CD4-positive, alpha-beta memory T cell (primary cell): ENCODE measurements around the gene AFAP1L1. TPM values are rescaled to one million over a fixed set of nuclear protein-coding genes. Genes with fewer than 3 reads are reported as not detected.

Source experiments
- CTCF ChIA-PET: fragments of 350-600 bp; sonication (Branson Sonifier 250); formaldehyde crosslinking; loops from one replicate; lab custom pipeline; 2021; ENCODE audit warnings: inconsistent platforms; ENCODE audit not compliant: partially characterized antibody; lab: Charles Lee
- POLR2A ChIA-PET: fragments of 350-600 bp; sonication (Branson Sonifier 250); formaldehyde crosslinking; loops from one replicate; lab custom pipeline; 2021; ENCODE audit not compliant: partially characterized antibody; lab: Charles Lee
- DNase-seq, 5 donors: peaks; one replicate each; pipeline versions ENCODE4 v3.0.0 to v3.0.0-alpha.2; 2020 to 2022; ENCODE audit warnings: mixed read lengths in 1 of 5
- H3K27ac ChIP-seq: one replicate; pipeline ENCODE4 v1.7.0; 2013; ENCODE audit warnings: low read depth, low read length
- H3K27me3 ChIP-seq: 2 replicates; pipeline ENCODE4 v1.7.0; 2013; ENCODE audit warnings: mild to moderate bottlenecking, low read length, moderate library complexity; ENCODE audit not compliant: insufficient read depth
- H3K36me3 ChIP-seq: 2 replicates; pipeline ENCODE4 v1.7.0; 2013; ENCODE audit warnings: mild to moderate bottlenecking, low read length, moderate library complexity; ENCODE audit not compliant: insufficient read depth
- H3K4me1 ChIP-seq: 2 replicates; pipeline ENCODE4 v1.7.0; 2013; ENCODE audit warnings: mild to moderate bottlenecking, low read length, moderate library complexity; ENCODE audit not compliant: insufficient read depth
- H3K4me3 ChIP-seq, 2 donors: one replicate each; pipeline ENCODE4 v1.7.0; 2013; ENCODE audit warnings: low read length in 2 of 2, mild to moderate bottlenecking in 1 of 2
- H3K9me3 ChIP-seq, 2 donors: one replicate each; pipeline ENCODE4 v1.7.0; 2013; ENCODE audit warnings: low read length in 2 of 2, control low read depth in 1 of 2; ENCODE audit not compliant: control insufficient read depth in 1 of 2
- H3K27ac Mint-ChIP-seq, 7 donors: one replicate each; pipeline ENCODE4 v1.8.0; 2020 to 2021; ENCODE audit warnings: mixed read lengths in 7 of 7, mild to moderate bottlenecking in 6 of 7, inconsistent platforms in 3 of 7, moderate library complexity in 3 of 7
- H3K27me3 Mint-ChIP-seq, 2 donors: one replicate each; pipeline ENCODE4 v1.8.0; 2020 to 2021; ENCODE audit warnings: mixed read lengths in 2 of 2
- H3K36me3 Mint-ChIP-seq, 2 donors: one replicate each; pipeline ENCODE4 v1.8.0; 2020 to 2021; ENCODE audit warnings: mixed read lengths in 2 of 2, inconsistent platforms in 1 of 2, mild to moderate bottlenecking in 1 of 2
- H3K4me1 Mint-ChIP-seq, 4 donors: one replicate each; pipeline ENCODE4 v1.8.0; 2020 to 2021; ENCODE audit warnings: mixed read lengths in 4 of 4, mild to moderate bottlenecking in 1 of 4
- H3K4me3 Mint-ChIP-seq, 8 donors: one replicate each; pipeline ENCODE4 v1.8.0; 2020 to 2021; ENCODE audit warnings: mixed read lengths in 8 of 8, mild to moderate bottlenecking in 7 of 8, moderate library complexity in 6 of 8, inconsistent platforms in 3 of 8
- H3K9me3 Mint-ChIP-seq, 8 donors: one replicate each; pipeline ENCODE4 v1.8.0; 2020 to 2021; ENCODE audit warnings: mixed read lengths in 8 of 8, mild to moderate bottlenecking in 5 of 8, inconsistent platforms in 3 of 8, moderate library complexity in 1 of 8
- intact Hi-C: fragments of 100-400 bp; cut with micrococcal nuclease; formaldehyde crosslinking; loops from one replicate; pipeline ENCODE4 v1.15.1; 2023
- polyA plus RNA-seq, 2 donors: library from polyadenylated mRNA; unstranded; fragments of 300-500 nt; fragmentation: Illumina TruSeq; gene quantifications; one replicate each; pipeline ENCODE4 v1.2.3, GENCODE V29; 2021
- total RNA-seq, 2 experiments: library from RNA; stranded (reverse); gene quantifications; one replicate each; pipeline ENCODE4 v1.2.3, GENCODE V29; 2021

AFAP1L1 gene
- total and polyA plus RNA-seq, 4 experiments from 2014 or later, result not detected

DNA sequence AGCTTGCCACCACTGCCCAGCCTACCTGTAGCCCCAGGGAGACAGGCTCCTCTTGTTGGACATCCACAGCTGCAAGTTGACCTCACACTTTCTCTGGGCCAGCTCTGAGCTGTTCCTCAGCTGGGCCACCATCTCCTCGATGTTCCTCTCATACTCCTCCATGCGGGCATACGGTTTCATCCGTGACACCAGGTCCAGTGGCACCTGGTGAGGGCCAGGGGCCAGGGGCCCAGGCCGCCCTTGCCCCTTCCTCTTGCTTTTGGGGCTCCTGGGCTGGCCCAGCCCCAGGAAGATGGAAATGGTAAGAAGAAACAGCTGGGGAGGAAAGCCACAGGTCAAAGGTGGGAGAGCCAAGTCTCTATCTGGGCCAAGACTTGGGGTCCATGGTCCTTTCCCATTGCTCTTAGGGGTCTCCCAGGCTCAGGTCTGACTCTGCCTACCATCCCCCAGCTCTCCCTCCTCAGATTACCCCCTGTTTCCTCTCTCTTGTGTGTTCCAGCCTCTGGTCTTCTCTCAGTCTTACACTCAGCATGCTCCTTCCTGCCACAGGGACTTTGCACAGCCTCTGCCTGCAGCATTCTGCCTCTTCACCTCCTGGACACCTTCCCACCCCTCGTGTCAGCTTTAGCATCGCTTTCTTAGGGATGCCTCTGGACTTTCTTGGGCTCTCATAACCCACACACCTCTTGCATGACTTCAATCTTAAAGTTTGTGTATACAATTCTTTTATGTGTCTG, 105.2 kb downstream of the AFAP1L1 start:
- H3K9me3 Mint-ChIP-seq, result no peaks in the 10 kb centered on the region
- no peaks in the 10 kb centered on the region for H3K36me3 ChIP-seq
- peaks cover 0 to 2% (median under 1%) of the 10 kb centered on the region in 4 donors for H3K4me1 Mint-ChIP-seq
- peaks cover 0 to 4% of the 10 kb centered on the region in 2 donors for H3K36me3 Mint-ChIP-seq
- no peak overlapping the region for H3K4me3 ChIP-seq
- no peaks in the 10 kb centered on the region for H3K27me3 ChIP-seq
- no peak for DNase-seq
- H3K9me3 ChIP-seq, result no peaks in the 10 kb centered on the region
- CTCF ChIA-PET, result interaction anchor here (0.8 to 12.5 kb wide), 7 partner anchors 8 to 184 kb away, joined by 3 to 337 read pairs (median 5); partner anchors contain the start of genes GRPEL2 and PCYOX1L
- no peaks in the 10 kb centered on the region for H3K4me1 ChIP-seq
- H3K27me3 Mint-ChIP-seq, result peaks cover 1 to 3% of the 10 kb centered on the region in 2 donors
- intact Hi-C loops, result no loop called here
- H3K27ac Mint-ChIP-seq, result peak overlapping the region in 1 of 7 donors; percentile 49
- POLR2A ChIA-PET, result no interaction called here
- no peak overlapping the region for H3K27ac ChIP-seq
- H3K4me3 Mint-ChIP-seq, result no peak overlapping the region

GRCh38 chr5:149378241-149378820, 106.7 kb downstream of the AFAP1L1 start:
- Mint-ChIP-seq H3K27ac (peak overlapping the region in 1 of 7 donors; percentile 40), H3K9me3 (no peaks in the 10 kb centered on the region), H3K27me3 (peaks cover 3 to 4% of the 10 kb centered on the region in 2 donors), H3K4me3 (no peak overlapping the region), H3K36me3 (peaks cover 0 to 4% of the 10 kb centered on the region in 2 donors), H3K4me1 (peaks cover 0 to 4% (median 1%) of the 10 kb centered on the region in 4 donors)
- no peak overlapping the region for H3K27ac ChIP-seq
- no peaks in the 10 kb centered on the region for H3K9me3 ChIP-seq
- H3K27me3 ChIP-seq, result no peaks in the 10 kb centered on the region
- DNase-seq, result no peak
- H3K36me3 ChIP-seq, result no peaks in the 10 kb centered on the region
- H3K4me1 ChIP-seq, result no peaks in the 10 kb centered on the region
- POLR2A ChIA-PET, result no interaction called here
- intact Hi-C loops, result no loop called here
- no peak overlapping the region for H3K4me3 ChIP-seq
- CTCF ChIA-PET, result interaction anchor here (1.1 to 6.9 kb wide), 4 partner anchors 10 to 190 kb away, joined by 4 to 84 read pairs (median 5); no protein-coding TSS in a partner anchor

DNA sequence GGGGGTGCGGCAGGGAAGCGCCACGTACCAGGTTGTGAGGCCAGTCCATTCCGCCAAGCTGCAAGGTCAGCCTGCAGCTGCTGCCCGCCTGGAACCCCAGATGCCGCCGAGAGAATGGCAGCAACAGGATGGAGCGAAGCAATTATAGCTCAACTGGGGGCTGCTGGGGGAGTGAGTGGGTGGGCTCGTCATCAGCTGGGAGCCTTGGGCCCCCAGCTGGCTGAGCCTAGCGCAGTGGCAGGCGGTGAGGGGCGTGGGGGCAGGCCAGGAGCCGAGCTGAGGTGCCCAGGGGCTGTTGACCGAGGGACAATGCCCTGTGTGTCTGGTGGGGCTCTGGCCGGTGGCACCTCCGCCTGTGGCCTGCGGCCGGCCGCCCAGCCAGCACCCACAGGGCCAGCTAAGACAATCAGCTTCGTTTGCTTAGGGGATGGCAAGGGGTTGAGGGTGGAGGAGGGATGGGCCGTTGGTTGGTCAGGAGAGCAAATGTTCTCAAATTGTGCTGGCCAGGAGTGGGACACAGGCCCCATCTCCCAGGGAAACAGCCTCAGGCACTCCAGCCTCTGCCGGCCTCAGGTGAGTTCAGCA, 107.6 kb downstream of the AFAP1L1 start, which contains the start of gene IL17B:
TSS of gene IL17B (minus strand) at position 116 of the 585 bp plus-strand sequence. CDS start at position 49, 67 bp downstream.
- Mint-ChIP-seq H3K4me1 (peaks cover 0 to 4% (median 1%) of the 10 kb centered on the region in 4 donors), H3K27me3 (peaks cover 3 to 4% of the 10 kb centered on the region in 2 donors), H3K4me3 (no peak within 1 kb of the TSS), H3K9me3 (no peaks in the 10 kb centered on the region), H3K36me3 (peaks cover 0 to 4% of the 10 kb centered on the region in 2 donors), H3K27ac (peak within 1 kb of the TSS in 1 of 7 donors; percentile 40)
- DNase-seq, result no peak
- Histone ChIP-seq H3K36me3 (no peaks in the 10 kb centered on the region), H3K4me1 (no peaks in the 10 kb centered on the region), H3K4me3 (no peak within 1 kb of the TSS), H3K27ac (no peak within 1 kb of the TSS), H3K9me3 (no peaks in the 10 kb centered on the region), H3K27me3 (no peaks in the 10 kb centered on the region)
- POLR2A ChIA-PET, result no interaction called here
- intact Hi-C loops, result no loop called here
- CTCF ChIA-PET, result interaction anchor here (0.7 to 6.9 kb wide), 11 partner anchors 8 to 189 kb away, joined by 3 to 84 read pairs (median 5); partner anchors contain the start of gene GRPEL2

GRCh38 chr5:149379818-149380374, 108.2 kb downstream of the AFAP1L1 start:
- no peaks in the 10 kb centered on the region for H3K9me3 Mint-ChIP-seq
- no peak overlapping the region for H3K4me3 Mint-ChIP-seq
- POLR2A ChIA-PET, result interaction anchor here (0.7 kb wide), 1 partner anchor 13 kb away, joined by 3 read pairs; no protein-coding TSS in a partner anchor
- H3K4me1 Mint-ChIP-seq, result peaks cover 0 to 4% (median 1%) of the 10 kb centered on the region in 4 donors
- intact Hi-C loops, result no loop called here
- Histone ChIP-seq H3K27ac (no peak overlapping the region), H3K4me1 (no peaks in the 10 kb centered on the region), H3K9me3 (no peaks in the 10 kb centered on the region), H3K4me3 (no peak overlapping the region), H3K27me3 (no peaks in the 10 kb centered on the region), H3K36me3 (no peaks in the 10 kb centered on the region)
- no peak for DNase-seq
- H3K36me3 Mint-ChIP-seq, result peaks cover 0 to 4% of the 10 kb centered on the region in 2 donors
- H3K27ac Mint-ChIP-seq, result no peak overlapping the region
- peaks cover 3 to 4% of the 10 kb centered on the region in 2 donors for H3K27me3 Mint-ChIP-seq
- CTCF ChIA-PET, result interaction anchor here (0.6 to 6.9 kb wide), 14 partner anchors 8 to 196 kb away, joined by 3 to 84 read pairs (median 4); partner anchors contain the start of gene GRPEL2

DNA sequence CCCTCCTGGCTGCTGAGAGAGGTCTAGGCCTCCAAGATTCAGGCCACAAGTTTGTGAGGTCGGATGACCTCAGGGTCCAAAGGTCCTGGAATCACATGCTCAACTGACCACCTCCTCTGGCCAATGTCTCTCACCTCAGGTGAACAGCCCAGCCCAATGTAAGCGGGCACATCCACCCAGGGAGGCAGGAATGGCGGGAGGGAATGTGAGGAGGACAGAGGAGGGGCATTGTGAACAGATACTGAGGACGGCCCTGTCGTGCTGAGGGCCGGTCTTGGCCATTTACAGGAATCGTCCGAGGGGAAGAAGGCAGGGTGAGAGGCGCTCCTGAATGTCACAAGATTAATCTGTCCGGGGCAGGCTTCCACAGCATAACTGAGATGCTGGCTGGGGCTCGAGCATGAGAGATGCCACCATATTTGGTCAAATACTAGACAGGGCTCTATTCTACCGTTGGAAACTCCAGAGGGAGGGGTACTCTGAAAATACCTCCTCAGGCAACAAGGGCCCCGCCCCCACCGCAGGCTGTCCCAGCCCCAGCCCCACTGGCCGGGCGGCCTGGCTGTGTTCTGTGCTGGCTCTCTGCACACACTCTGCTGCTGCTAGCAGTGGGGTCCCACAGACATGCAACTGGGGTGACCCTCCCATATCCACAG, 108.9 kb downstream of the AFAP1L1 start:
- CTCF ChIA-PET, result interaction anchor here (0.8 to 6.9 kb wide), 20 partner anchors 8 to 188 kb away, joined by 3 to 84 read pairs (median 7); partner anchors contain the start of genes CSNK1A1 and GRPEL2
- Histone ChIP-seq H3K36me3 (no peaks in the 10 kb centered on the region), H3K27me3 (no peaks in the 10 kb centered on the region), H3K4me1 (no peaks in the 10 kb centered on the region), H3K4me3 (no peak overlapping the region), H3K9me3 (no peaks in the 10 kb centered on the region), H3K27ac (no peak overlapping the region)
- Mint-ChIP-seq H3K27me3 (peaks cover 3 to 4% of the 10 kb centered on the region in 2 donors), H3K4me3 (no peak overlapping the region), H3K4me1 (peaks cover 0 to 4% (median 1%) of the 10 kb centered on the region in 4 donors), H3K9me3 (no peaks in the 10 kb centered on the region), H3K36me3 (peaks cover 0 to 4% of the 10 kb centered on the region in 2 donors), H3K27ac (no peak overlapping the region)
- intact Hi-C loops, result no loop called here
- POLR2A ChIA-PET, result interaction anchor here (0.7 kb wide), 1 partner anchor 14 kb away, joined by 3 read pairs; no protein-coding TSS in a partner anchor
- DNase-seq, result no peak

- CTCF ChIA-PET, result interaction anchor here (0.7 to 6.9 kb wide), 25 partner anchors 9 to 199 kb away, joined by 3 to 84 read pairs (median 5); partner anchors contain the start of gene CSNK1A1
- H3K36me3 Mint-ChIP-seq, result peaks cover 0 to 4% of the 10 kb centered on the region in 2 donors
Measured at GRCh38 chr5:149381261-149381985, 109.8 kb downstream of the AFAP1L1 start.

More at GRCh38 chr5:149381261-149381985, 109.8 kb downstream of the AFAP1L1 start:
- Histone ChIP-seq H3K4me1 (no peaks in the 10 kb centered on the region), H3K36me3 (no peaks in the 10 kb centered on the region), H3K4me3 (no peak overlapping the region), H3K27me3 (no peaks in the 10 kb centered on the region), H3K9me3 (no peaks in the 10 kb centered on the region), H3K27ac (no peak overlapping the region)
- no peak overlapping the region for H3K4me3 Mint-ChIP-seq
- peak overlapping the region in 2 of 7 donors; percentile 53 to 68 for H3K27ac Mint-ChIP-seq
- H3K27me3 Mint-ChIP-seq, result peaks cover 3 to 4% of the 10 kb centered on the region in 2 donors
- no peaks in the 10 kb centered on the region for H3K9me3 Mint-ChIP-seq
- intact Hi-C loops, result no loop called here
- peaks cover 0 to 4% (median 1%) of the 10 kb centered on the region in 4 donors for H3K4me1 Mint-ChIP-seq
- POLR2A ChIA-PET, result no interaction called here
- no peak for DNase-seq
